K562 (cell line): ENCODE data around the gene GPR183. TPM values are rescaled to one million over a fixed set of nuclear protein-coding genes. Genes with fewer than 3 reads are reported as not detected.

Experiments
- ATAC-seq: fragments of 200-7000 bp; cut with Tn5 transposase; 3 replicates; pipeline ENCODE4 v1.9.1; 2020; ENCODE audit warnings: moderate library complexity
- BruUV-seq: library from RNA; stranded (reverse); fragments of 400-500 nt; replicated peaks from 2 replicates; lab custom pipeline; 2021; lab: Mats Ljungman, UMichigan
- CTCF ChIA-PET: fragments of 300-600 bp; formaldehyde crosslinking; extraction: SDS; loops from one replicate; lab custom pipeline; 2021; ENCODE audit warnings: low intra/inter-chr PET ratio; lab: Yijun Ruan, JAX
- POLR2A ChIA-PET: fragments of 300-600, 350-650 bp; sonication (Branson Sonifier 250); formaldehyde crosslinking; extraction: SDS; loops from one replicate; lab custom pipeline; 2021; ENCODE audit warnings: antibody characterized with exemption, inconsistent platforms; lab: Yijun Ruan, JAX
- DNase-seq, 4 experiments: peaks; one replicate each; pipeline versions ENCODE4 v3.0.0 to v3.0.0-alpha.2; 2011 to 2018; ENCODE audit warnings: low spot score in 3 of 4, mixed read lengths in 3 of 4; ENCODE audit errors: extremely low read depth in 1 of 4
- FAIRE-seq: peaks from 2 replicates; lab custom pipeline; 2011; peaks lifted over from hg19 to GRCh38; lab: Jason Lieb, UNC
- H2AFZ ChIP-seq: 2 replicates; pipeline ENCODE4 v1.6.0; 2011; ENCODE audit warnings: low read depth, low read length, control low read depth, inconsistent platforms
- H3K27ac ChIP-seq: fragments of 200-600 bp; 3 replicates; pipeline ENCODE4 v1.8.0; 2011; ENCODE audit warnings: low read depth, mild to moderate bottlenecking, control low read depth, inconsistent platforms, low read length, moderate library complexity, mixed read lengths; ENCODE audit errors: extremely low read depth
- H3K27me3 ChIP-seq, 2 experiments: fragments of 300-600 bp in 1 of 2; 2 replicates in 1 of 2; 3 replicates in 1 of 2; pipeline versions ENCODE4 v1.6.0 to v1.8.0; 2011; ENCODE audit warnings: inconsistent platforms in 2 of 2, low read length in 2 of 2, mild to moderate bottlenecking in 1 of 2, mixed read lengths in 1 of 2, moderate library complexity in 1 of 2; ENCODE audit not compliant: control insufficient read depth in 2 of 2, insufficient read depth in 2 of 2
- H3K36me3 ChIP-seq: fragments of 300-600 bp; 3 replicates; pipeline ENCODE4 v1.8.0; 2011; ENCODE audit warnings: mild to moderate bottlenecking, low read length, inconsistent platforms; ENCODE audit not compliant: control insufficient read depth, insufficient read depth
- H3K4me1 ChIP-seq, 2 experiments: fragments of 200-600 bp in 1 of 2; replicated peaks in 1 of 2; 2 replicates in 1 of 2; 3 replicates in 1 of 2; pipeline versions ENCODE4 v1.5.1 to v1.8.0; 2011; ENCODE audit warnings: inconsistent platforms in 2 of 2, low read length in 2 of 2, mild to moderate bottlenecking in 1 of 2, mixed read lengths in 1 of 2, moderate library complexity in 1 of 2; ENCODE audit not compliant: control insufficient read depth in 2 of 2, insufficient read depth in 2 of 2
- H3K4me2 ChIP-seq: 2 replicates; pipeline ENCODE4 v1.6.1; 2011; ENCODE audit warnings: low read length, control low read depth, inconsistent platforms, mixed read lengths; ENCODE audit not compliant: insufficient read depth
- H3K4me3 ChIP-seq: fragments of 200-600 bp; sonication (generic), shearing (Covaris generic); 2 replicates; pipeline ENCODE4 v1.5.1; 2016; ENCODE audit warnings: control low read depth, inconsistent platforms
- H3K79me2 ChIP-seq: fragments of 200-600 bp; 3 replicates; pipeline ENCODE4 v1.8.0; 2011; ENCODE audit warnings: low read length, inconsistent platforms; ENCODE audit not compliant: control insufficient read depth, insufficient read depth
- H3K9ac ChIP-seq, 2 experiments: 2 replicates each; pipeline versions ENCODE4 v1.6.0 to v1.6.1; 2011; ENCODE audit warnings: low read depth in 2 of 2, low read length in 2 of 2, control low read depth in 1 of 2, inconsistent platforms in 1 of 2, mild to moderate bottlenecking in 1 of 2, mixed read lengths in 1 of 2; ENCODE audit not compliant: insufficient read depth in 1 of 2
- H3K9me1 ChIP-seq: one replicate; pipeline ENCODE4 v1.6.0; 2011; ENCODE audit warnings: inconsistent platforms, mild to moderate bottlenecking, low read length, moderate library complexity; ENCODE audit not compliant: control insufficient read depth, insufficient read depth
- H3K9me3 ChIP-seq: replicated peaks from 2 replicates; pipeline ENCODE4 v1.5.1; 2011; ENCODE audit warnings: low read depth, low read length, inconsistent platforms; ENCODE audit not compliant: control insufficient read depth, insufficient read depth
- H4K20me1 ChIP-seq: replicated peaks from 2 replicates; pipeline ENCODE4 v1.6.1; 2011; ENCODE audit warnings: low read length, inconsistent platforms, mixed read lengths; ENCODE audit not compliant: control insufficient read depth, insufficient read depth
- CREBBP ChIP-seq: IDR thresholded peaks from one replicate; pipeline ENCODE4 v1.6.1; 2012; ENCODE audit warnings: low read depth, mild to moderate bottlenecking, control low read depth, inconsistent platforms, low read length
- DEAF1 ChIP-seq: fragments of 450-650 bp; formaldehyde crosslinking; IDR thresholded peaks from 2 replicates; pipeline ENCODE4 v1.4.0; 2020; ENCODE audit warnings: mild to moderate bottlenecking, moderate library complexity
- DNMT1 ChIP-seq: fragments of 450-650 bp; IDR thresholded peaks from 2 replicates; pipeline ENCODE4 v1.6.1; 2016; ENCODE audit warnings: antibody characterized with exemption, mild to moderate bottlenecking
- EP300 ChIP-seq: IDR thresholded peaks from 2 replicates; pipeline ENCODE4 v1.6.1; 2012; ENCODE audit warnings: low read length, improper control_type of control experiment
- GABPB2 ChIP-seq: fragments of 250-450 bp; sonication (Bioruptor Pico); conservative IDR thresholded peaks from 2 replicates; pipeline ENCODE4 v1.5.1; 2021; ENCODE audit warnings: mild to moderate bottlenecking
- HMGN3 ChIP-seq: IDR thresholded peaks from 2 replicates; pipeline ENCODE4 v1.6.1; 2011; ENCODE audit warnings: borderline replicate concordance, low read depth, mild to moderate bottlenecking, mixed read lengths, low read length; ENCODE audit not compliant: insufficient read length; ENCODE audit errors: extremely low read depth
- NCOA1 ChIP-seq: fragments of 450-650 bp; IDR thresholded peaks from 2 replicates; pipeline ENCODE4 v1.6.1; 2016; ENCODE audit warnings: low read depth
- NCOA6 ChIP-seq: fragments of 450-650 bp; IDR thresholded peaks from 2 replicates; pipeline ENCODE4 v1.6.1; 2017; ENCODE audit warnings: mild to moderate bottlenecking
- PHB ChIP-seq: fragments of 250-450 bp; sonication (Bioruptor Pico); IDR thresholded peaks from 2 replicates; pipeline ENCODE4 v1.5.0; 2021
- PRMT5 ChIP-seq: sonication (generic); formaldehyde crosslinking; IDR thresholded peaks from 2 replicates; pipeline ENCODE4 v1.5.0; 2020; ENCODE audit warnings: missing genetic modification reagents
- SREBF2 ChIP-seq: sonication (generic); formaldehyde crosslinking; IDR thresholded peaks from 2 replicates; pipeline ENCODE4 v1.4.0; 2020; ENCODE audit warnings: mild to moderate bottlenecking, missing genetic modification reagents
- TCF15 ChIP-seq: fragments of 250-450 bp; sonication (Bioruptor Pico); IDR thresholded peaks from 2 replicates; pipeline ENCODE4 v1.8.0; 2022; ENCODE audit warnings: moderate library complexity, mild to moderate bottlenecking, inconsistent platforms
- ZC3H4 ChIP-seq: sonication (generic); formaldehyde crosslinking; IDR thresholded peaks from 2 replicates; pipeline ENCODE4 v1.9.0; 2021; ENCODE audit warnings: missing genetic modification reagents, borderline replicate concordance
- ZMIZ1 ChIP-seq, 2 experiments: fragments of 150-350 bp in 1 of 2; IDR thresholded peaks; 2 replicates each; pipeline ENCODE4 v1.6.1; 2012 to 2016; ENCODE audit warnings: low read depth in 2 of 2, low read length in 2 of 2, mild to moderate bottlenecking in 1 of 2, moderate library complexity in 1 of 2
- ZNF133 ChIP-seq: fragments of 250-450 bp; sonication (Bioruptor Pico); IDR thresholded peaks from 2 replicates; pipeline ENCODE4 v1.4.0; 2020; ENCODE audit warnings: mild to moderate bottlenecking
- ZNF778 ChIP-seq: fragments of 450-650 bp; formaldehyde crosslinking; IDR thresholded peaks from 2 replicates; pipeline ENCODE4 v1.4.0; 2020; ENCODE audit warnings: mild to moderate bottlenecking, moderate library complexity
- ZZZ3 ChIP-seq: fragments of 450-650 bp; IDR thresholded peaks from 2 replicates; pipeline ENCODE4 v1.6.1; 2016; ENCODE audit warnings: antibody characterized with exemption, mild to moderate bottlenecking, moderate library complexity
- WGBS: fragments of 100-300 bp; shearing (Covaris generic); methylation state at CpG from one replicate; pipeline ENCODE4 v1.1.6; 2016; ENCODE audit warnings: low coverage, mixed read lengths; ENCODE audit not compliant: insufficient coverage; ENCODE audit errors: missing lambda C conversion rate; 5-methylcytosine and 5-hydroxymethylcytosine counted together
- in situ Hi-C: fragments of 300-500 bp; cut with MboI; formaldehyde crosslinking; loops from 4 replicates; pipeline ENCODE4 v1.15.0; 2018; ENCODE audit warnings: inconsistent platforms, mixed read lengths
- intact Hi-C: fragments of 100-400 bp; cut with micrococcal nuclease; formaldehyde crosslinking; loops from 2 replicates; pipeline ENCODE4 v1.14.2; 2022
- polyA plus RNA-seq, 8 experiments: library from polyadenylated mRNA; depleted of rRNA in 4 of 8; stranded (reverse) in 5 of 8; unstranded in 3 of 8; fragments of >200 nt; fragmentation: Nextera tagmentation in 2 of 8; fragmentation: Illumina TruSeq in 1 of 8; extraction: Ambion mirVana in 2 of 8; extraction: Trizol in 1 of 8; gene quantifications; 2 replicates each; pipeline versions ENCODE4 v1.2.1 to v1.2.3, GENCODE V29; 2011 to 2014; ENCODE audit warnings: inconsistent platforms in 1 of 8, missing spikeins in 1 of 8
- total RNA-seq, 7 experiments: library from RNA; depleted of rRNA in 6 of 7; stranded (reverse); fragments of >200 nt in 6 of 7; fragmentation: Illumina TruSeq in 2 of 7; extraction: Trizol in 2 of 7; gene quantifications; 2 replicates each; pipeline versions ENCODE4 v1.2.1 to v1.2.3, GENCODE V29; 2011 to 2021; ENCODE audit warnings: low replicate concordance in 1 of 7

GPR183 gene
- total and polyA plus RNA-seq, 9 of the 15 experiments (the other 6 are each of a cell fraction or from before 2014, with no cell fraction given), result 1.3 to 10.2 (median 3.7) TPM

GRCh38 chr13:99353246-99353600 is 46.0 kb upstream of the GPR183 start:
- ChIA-PET CTCF (no interaction called here), POLR2A (no interaction called here)
- peaks cover 2% of the 10 kb centered on the region; the same call in 2 of the 3 replicates for H3K79me2 ChIP-seq
- intact Hi-C loops (no loop called here), in situ Hi-C loops (no loop called here)
- DNase-seq, result no peak
- H3K36me3 ChIP-seq, result peaks cover 41% of the 10 kb centered on the region; the same call in 2 of the 3 replicates
- no peaks in the 10 kb centered on the region for H4K20me1 ChIP-seq
- peaks cover 4% of the 10 kb centered on the region for H3K9me1 ChIP-seq
- 88% methylated on average over 2 of the region's 2 CpGs for WGBS
- BruUV-seq, result no TSS peak
- H3K4me2 ChIP-seq, result no peak overlapping the region
- no peak overlapping the region for H3K9ac ChIP-seq
- no peak overlapping the region for H3K4me3 ChIP-seq
- ATAC-seq, result no peak
- H3K27ac ChIP-seq, result no peak overlapping the region
- no peak overlapping the region for H2AFZ ChIP-seq
- H3K9me3 ChIP-seq, result no peaks in the 10 kb centered on the region
- peaks cover 8 to 20% of the 10 kb centered on the region in 2 experiments; a peak in 4 of 5 replicates for H3K4me1 ChIP-seq
- no peaks in the 10 kb centered on the region for H3K27me3 ChIP-seq
- no peak for FAIRE-seq
- no peak for TF ChIP-seq ZMIZ1 (IDR thresholded peaks at IDR 0.05; ENCODE audit: low read depth in 2 of 2, low read length in 2 of 2)
- TF ChIP-seq DEAF1, result no peak
- TF ChIP-seq ZC3H4 (CRISPR knock-in tag), result no peak
- no peak for TF ChIP-seq NCOA1
- no peak for TF ChIP-seq HMGN3
- no peak for TF ChIP-seq ZNF133 (CRISPR knock-in tag)
- TF ChIP-seq SREBF2 (CRISPR knock-in tag), result no peak
- no peak for TF ChIP-seq GABPB2 (CRISPR knock-in tag)
- TF ChIP-seq ZNF778, result no peak
- TF ChIP-seq EP300, result no peak
- TF ChIP-seq CREBBP, result no peak
- no peak for TF ChIP-seq TCF15 (CRISPR knock-in tag)
- no peak for TF ChIP-seq DNMT1
- TF ChIP-seq ZZZ3, result no peak
- TF ChIP-seq PHB (CRISPR knock-in tag), result no peak
- TF ChIP-seq NCOA6, result no peak
- no peak for TF ChIP-seq PRMT5 (CRISPR knock-in tag)
